GM12878 (cell line): ENCODE data around the gene ALAD.

ENCODE experiments used
- ATF7 ChIP-seq: fragments of 450-650 bp; IDR thresholded peaks from 2 replicates; pipeline ENCODE4 v1.6.1; 2016; ENCODE audit warnings: low read depth, mild to moderate bottlenecking
- BACH1 ChIP-seq: fragments of 450-650 bp; IDR thresholded peaks from 2 replicates; pipeline ENCODE4 v1.6.1; 2017; ENCODE audit warnings: mild to moderate bottlenecking, borderline replicate concordance
- CTCF ChIP-seq, 3 experiments: IDR thresholded peaks in 2 of 3; conservative IDR thresholded peaks in 1 of 3; 2 replicates each; pipeline ENCODE4 v1.5.1; 2011; ENCODE audit warnings: low read depth in 3 of 3, low read length in 3 of 3, mild to moderate bottlenecking in 3 of 3, control low read depth in 2 of 3, moderate library complexity in 2 of 3, inconsistent platforms in 1 of 3, mixed read lengths in 1 of 3; ENCODE audit not compliant: control insufficient read depth in 2 of 3, insufficient read depth in 1 of 3; ENCODE audit errors: extremely low read depth in 1 of 3
- FOXM1 ChIP-seq: IDR thresholded peaks from 2 replicates; pipeline ENCODE4 v1.6.1; 2012; ENCODE audit warnings: low read depth, mild to moderate bottlenecking, inconsistent platforms, low read length, moderate library complexity
- STAT3 ChIP-seq: IDR thresholded peaks from 2 replicates; pipeline ENCODE4 v1.6.1; 2011; ENCODE audit warnings: low read depth, low read length, improper control_type of control experiment
- TCF12 ChIP-seq: IDR thresholded peaks from 2 replicates; pipeline ENCODE4 v1.6.1; 2011; ENCODE audit warnings: low read depth, mild to moderate bottlenecking, low read length
- USF2 ChIP-seq: IDR thresholded peaks from 2 replicates; pipeline ENCODE4 v1.6.1; 2011; ENCODE audit warnings: low read depth, low read length, improper control_type of control experiment, borderline replicate concordance
- ZBTB33 ChIP-seq: fragments of 450-650 bp; IDR thresholded peaks from 2 replicates; pipeline ENCODE4 v1.6.1; 2017; ENCODE audit warnings: mild to moderate bottlenecking
- ZNF274 ChIP-seq: IDR thresholded peaks from one replicate; pipeline ENCODE4 v1.8.0; 2011; ENCODE audit not compliant: insufficient read length, insufficient read depth
- TF ChIP-seq, protein P1 (sequence below): fragments of 450-650 bp; IDR thresholded peaks from 2 replicates; pipeline ENCODE4 v1.6.1; 2017; ENCODE audit warnings: antibody characterized with exemption, mild to moderate bottlenecking, moderate library complexity
- TF ChIP-seq, protein P2 (sequence below): IDR thresholded peaks from 2 replicates; pipeline ENCODE4 v1.6.1; 2011; ENCODE audit warnings: borderline replicate concordance, low read depth, mild to moderate bottlenecking, moderate library complexity, mixed read lengths, low read length; ENCODE audit not compliant: insufficient read depth; ENCODE audit errors: extremely low read length

DNA sequence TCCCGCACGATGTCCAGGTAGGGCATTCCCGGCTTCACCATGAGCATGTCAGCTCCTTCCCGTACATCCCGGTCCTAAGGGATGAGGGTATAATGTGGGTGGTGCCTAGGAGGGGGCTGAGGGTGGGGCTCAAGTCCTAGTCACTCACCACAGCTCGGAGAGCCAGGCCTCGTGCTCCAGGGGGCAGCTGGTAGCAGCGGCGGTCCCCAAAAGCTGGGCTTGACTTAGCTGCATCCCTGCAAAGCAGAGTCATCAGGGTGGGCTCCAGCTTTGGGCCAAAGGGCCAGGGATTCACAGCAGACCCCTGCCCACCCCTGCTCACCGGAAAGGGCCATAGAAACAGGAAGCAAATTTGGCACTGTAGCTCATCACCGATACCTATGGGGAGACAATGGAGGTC is 11.6 kb downstream of the ALAD start:
- TF ChIP-seq TCF12 (no peak), ATF7 (no peak), BACH1 (no peak), CTCF (IDR thresholded peaks at IDR 0.05 in 2 of 3, conservative IDR thresholded peaks at IDR 0.05 in 1 of 3; ENCODE audit: control insufficient read depth in 2 of 3, extremely low read depth in 1 of 3, insufficient read depth in 1 of 3, low read depth in 3 of 3, low read length in 3 of 3) (no peak), FOXM1 (no peak), USF2 (no peak), ZNF274 (no peak), ZBTB33 (no peak), STAT3 (no peak)
- TF ChIP-seq, protein P1, sequence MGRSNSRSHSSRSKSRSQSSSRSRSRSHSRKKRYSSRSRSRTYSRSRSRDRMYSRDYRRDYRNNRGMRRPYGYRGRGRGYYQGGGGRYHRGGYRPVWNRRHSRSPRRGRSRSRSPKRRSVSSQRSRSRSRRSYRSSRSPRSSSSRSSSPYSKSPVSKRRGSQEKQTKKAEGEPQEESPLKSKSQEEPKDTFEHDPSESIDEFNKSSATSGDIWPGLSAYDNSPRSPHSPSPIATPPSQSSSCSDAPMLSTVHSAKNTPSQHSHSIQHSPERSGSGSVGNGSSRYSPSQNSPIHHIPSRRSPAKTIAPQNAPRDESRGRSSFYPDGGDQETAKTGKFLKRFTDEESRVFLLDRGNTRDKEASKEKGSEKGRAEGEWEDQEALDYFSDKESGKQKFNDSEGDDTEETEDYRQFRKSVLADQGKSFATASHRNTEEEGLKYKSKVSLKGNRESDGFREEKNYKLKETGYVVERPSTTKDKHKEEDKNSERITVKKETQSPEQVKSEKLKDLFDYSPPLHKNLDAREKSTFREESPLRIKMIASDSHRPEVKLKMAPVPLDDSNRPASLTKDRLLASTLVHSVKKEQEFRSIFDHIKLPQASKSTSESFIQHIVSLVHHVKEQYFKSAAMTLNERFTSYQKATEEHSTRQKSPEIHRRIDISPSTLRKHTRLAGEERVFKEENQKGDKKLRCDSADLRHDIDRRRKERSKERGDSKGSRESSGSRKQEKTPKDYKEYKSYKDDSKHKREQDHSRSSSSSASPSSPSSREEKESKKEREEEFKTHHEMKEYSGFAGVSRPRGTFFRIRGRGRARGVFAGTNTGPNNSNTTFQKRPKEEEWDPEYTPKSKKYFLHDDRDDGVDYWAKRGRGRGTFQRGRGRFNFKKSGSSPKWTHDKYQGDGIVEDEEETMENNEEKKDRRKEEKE: no peak
- TF ChIP-seq, protein P2, sequence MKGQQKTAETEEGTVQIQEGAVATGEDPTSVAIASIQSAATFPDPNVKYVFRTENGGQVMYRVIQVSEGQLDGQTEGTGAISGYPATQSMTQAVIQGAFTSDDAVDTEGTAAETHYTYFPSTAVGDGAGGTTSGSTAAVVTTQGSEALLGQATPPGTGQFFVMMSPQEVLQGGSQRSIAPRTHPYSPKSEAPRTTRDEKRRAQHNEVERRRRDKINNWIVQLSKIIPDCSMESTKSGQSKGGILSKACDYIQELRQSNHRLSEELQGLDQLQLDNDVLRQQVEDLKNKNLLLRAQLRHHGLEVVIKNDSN: no peak
